ENCODE measurements around the gene GBP3.

Gene GBP3

DNA sequence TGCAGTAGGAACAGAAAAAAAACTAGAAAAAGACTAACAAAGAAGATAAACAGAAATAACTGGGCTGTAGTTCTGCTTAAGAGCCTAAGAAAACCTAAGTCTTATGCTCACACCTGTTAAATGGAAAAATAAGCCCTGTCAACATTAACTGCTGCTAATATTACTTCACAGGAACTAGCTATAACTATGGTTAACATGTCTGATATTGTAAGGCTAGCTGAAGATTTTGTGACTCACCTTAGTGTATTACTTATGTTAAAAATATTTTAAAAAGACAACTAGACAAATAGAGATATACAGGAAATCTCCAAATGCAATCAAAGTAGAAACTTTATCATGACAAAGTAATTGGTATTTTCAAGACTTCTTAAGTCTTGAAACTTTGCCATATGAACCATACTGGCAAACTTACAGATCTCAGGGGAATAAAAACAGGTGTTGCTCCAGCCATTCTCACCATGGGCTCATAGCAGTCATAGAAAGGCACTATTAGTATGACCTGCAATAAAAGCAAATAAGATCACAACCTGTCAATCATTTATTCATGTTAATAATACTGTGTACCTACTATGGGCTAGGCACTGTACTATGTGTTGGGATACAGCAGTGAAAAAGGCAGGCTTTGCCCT, 60.9 kb downstream of the GBP3 start:
- H3K9me3 ChIP-seq (ENCODE audit: control insufficient read depth, low read length) = no peaks in the 10 kb centered on the region
- no peaks in the 10 kb centered on the region for H3K27me3 ChIP-seq (ENCODE audit: control insufficient read depth, insufficient read depth, low read length)
- H2AFZ ChIP-seq = no peak overlapping the region
- no peak overlapping the region for H3K27ac ChIP-seq
- H3K9ac ChIP-seq = no peak overlapping the region
- no peaks in the 10 kb centered on the region for H3K4me1 ChIP-seq
- H3K79me2 ChIP-seq = no peaks in the 10 kb centered on the region
- peaks cover 2% of the 10 kb centered on the region for H3K36me3 ChIP-seq (ENCODE audit: control insufficient read depth, insufficient read depth, low read length)
- H3K4me3 ChIP-seq (ENCODE audit: low read depth, low read length) = no peak overlapping the region
- H3K4me2 ChIP-seq (ENCODE audit: low read length) = no peak overlapping the region
- TF ChIP-seq, protein P1, sequence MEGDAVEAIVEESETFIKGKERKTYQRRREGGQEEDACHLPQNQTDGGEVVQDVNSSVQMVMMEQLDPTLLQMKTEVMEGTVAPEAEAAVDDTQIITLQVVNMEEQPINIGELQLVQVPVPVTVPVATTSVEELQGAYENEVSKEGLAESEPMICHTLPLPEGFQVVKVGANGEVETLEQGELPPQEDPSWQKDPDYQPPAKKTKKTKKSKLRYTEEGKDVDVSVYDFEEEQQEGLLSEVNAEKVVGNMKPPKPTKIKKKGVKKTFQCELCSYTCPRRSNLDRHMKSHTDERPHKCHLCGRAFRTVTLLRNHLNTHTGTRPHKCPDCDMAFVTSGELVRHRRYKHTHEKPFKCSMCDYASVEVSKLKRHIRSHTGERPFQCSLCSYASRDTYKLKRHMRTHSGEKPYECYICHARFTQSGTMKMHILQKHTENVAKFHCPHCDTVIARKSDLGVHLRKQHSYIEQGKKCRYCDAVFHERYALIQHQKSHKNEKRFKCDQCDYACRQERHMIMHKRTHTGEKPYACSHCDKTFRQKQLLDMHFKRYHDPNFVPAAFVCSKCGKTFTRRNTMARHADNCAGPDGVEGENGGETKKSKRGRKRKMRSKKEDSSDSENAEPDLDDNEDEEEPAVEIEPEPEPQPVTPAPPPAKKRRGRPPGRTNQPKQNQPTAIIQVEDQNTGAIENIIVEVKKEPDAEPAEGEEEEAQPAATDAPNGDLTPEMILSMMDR (IDR thresholded peaks at IDR 0.05) = no peak

DNA sequence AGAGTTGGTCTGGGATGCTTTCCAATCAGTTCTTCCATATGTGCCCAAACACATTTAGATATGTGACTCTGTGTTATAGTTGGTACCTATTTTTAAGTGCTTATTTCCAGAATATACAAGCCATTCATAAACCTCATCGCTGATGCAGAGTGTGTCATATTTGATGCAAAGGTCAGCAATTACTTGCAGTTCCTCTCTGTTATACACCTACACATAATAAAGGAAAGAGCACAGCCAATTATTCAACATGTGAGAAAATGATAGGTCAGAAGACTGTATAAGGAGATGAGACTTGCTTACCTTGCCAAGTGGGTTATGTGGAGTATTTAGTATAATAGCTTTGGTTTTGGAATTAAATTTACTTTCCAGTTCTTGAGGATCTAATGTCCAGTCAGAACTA, 61.6 kb downstream of the GBP3 start:
- H3K36me3 ChIP-seq (ENCODE audit: control insufficient read depth, insufficient read depth, low read length) = peaks cover 2% of the 10 kb centered on the region
- H3K79me2 ChIP-seq = no peaks in the 10 kb centered on the region
- H3K9ac ChIP-seq = no peak overlapping the region
- no peaks in the 10 kb centered on the region for H3K9me3 ChIP-seq (ENCODE audit: control insufficient read depth, low read length)
- no peak overlapping the region for H3K4me3 ChIP-seq (ENCODE audit: low read depth, low read length)
- no peak overlapping the region for H2AFZ ChIP-seq
- no peak overlapping the region for H3K27ac ChIP-seq
- TF ChIP-seq, protein P1 (IDR thresholded peaks at IDR 0.05) = no peak
- no peak overlapping the region for H3K4me2 ChIP-seq (ENCODE audit: low read length)
- H3K4me1 ChIP-seq = no peaks in the 10 kb centered on the region
- no peaks in the 10 kb centered on the region for H3K27me3 ChIP-seq (ENCODE audit: control insufficient read depth, insufficient read depth, low read length)

Measured in parathyroid adenoma (tissue), 2 donors.